Retinal pigment epithelial cell (primary cell): Measurements from ENCODE around the gene UGT1A6.
"Not testable (repeated sequence)": the region's sequence is repeated elsewhere in the genome, so short reads cannot be mapped to it uniquely, and the experiment has no call there.

ENCODE experiments used
- DNase-seq: peaks from one replicate; pipeline ENCODE4 v3.0.0-alpha.2; 2010; ENCODE audit warnings: low read depth
- H3K4me3 ChIP-seq: 2 replicates; pipeline ENCODE4 v1.5.1; 2011; ENCODE audit warnings: mild to moderate bottlenecking, low read length, control low read depth, moderate library complexity
- CTCF ChIP-seq: conservative IDR thresholded peaks from 2 replicates; pipeline ENCODE4 v1.5.1; 2011; ENCODE audit warnings: low read depth, low read length, control low read depth, inconsistent platforms

Gene UGT1A6

GRCh38 chr2:233718552-233718951 is 25.9 kb downstream of the UGT1A6 start, which contains the start of gene UGT1A4:
TSS of gene UGT1A4 (plus strand) at chr2:233718736. CDS start at chr2:233718821, 85 bp downstream.
- H3K4me3 ChIP-seq: no peak within 1 kb of the TSS
- no peak for TF ChIP-seq CTCF
- no peak for DNase-seq

- no peak for TF ChIP-seq CTCF
- DNase-seq: no peak
- no peak within 1 kb of the TSS for H3K4me3 ChIP-seq
Measured at GRCh38 chr2:233728723-233729301, 36.1 kb downstream of the UGT1A6 start, which contains the start of gene UGT1A3. TSS of gene UGT1A3 (plus strand) at chr2:233729042. CDS start at chr2:233729127, 85 bp downstream.

- DNase-seq, H3K4me3 ChIP-seq: not testable (repeated sequence)
Measured at GRCh38 chr2:233736868-233737653, 44.4 kb downstream of the UGT1A6 start.

- DNase-seq: no peak
- no peak for TF ChIP-seq CTCF
- no peak overlapping the region for H3K4me3 ChIP-seq
Measured at GRCh38 chr2:233740870-233741269, 48.2 kb downstream of the UGT1A6 start.

- no peak for DNase-seq
- H3K4me3 ChIP-seq: no peak overlapping the region
- no peak for TF ChIP-seq CTCF
Measured at GRCh38 chr2:233743464-233744259, 51.0 kb downstream of the UGT1A6 start.

- no peak for TF ChIP-seq CTCF
- H3K4me3 ChIP-seq: no peak overlapping the region
- DNase-seq: no peak
Measured at GRCh38 chr2:233745073-233745755, 52.5 kb downstream of the UGT1A6 start.

GRCh38 chr2:233745838-233746237 is 53.1 kb downstream of the UGT1A6 start:
- DNase-seq, H3K4me3 ChIP-seq: not testable (repeated sequence)
